GM12878 (cell line): Measurements from ENCODE around the gene DNAJC6.

ENCODE experiments used
- BRCA1 ChIP-seq: IDR thresholded peaks from 2 replicates; pipeline ENCODE4 v1.6.1; 2011; ENCODE audit warnings: low read depth, low read length, improper control_type of control experiment
- CBX5 ChIP-seq: sonication (generic); IDR thresholded peaks from 2 replicates; pipeline ENCODE4 v1.6.1; 2016; ENCODE audit warnings: low read depth, moderate library complexity, mild to moderate bottlenecking, inconsistent platforms
- CTCF ChIP-seq, 3 experiments: IDR thresholded peaks in 2 of 3; conservative IDR thresholded peaks in 1 of 3; 2 replicates each; pipeline ENCODE4 v1.5.1; 2011; ENCODE audit warnings: low read depth in 3 of 3, low read length in 3 of 3, mild to moderate bottlenecking in 3 of 3, control low read depth in 2 of 3, moderate library complexity in 2 of 3, inconsistent platforms in 1 of 3, mixed read lengths in 1 of 3; ENCODE audit not compliant: control insufficient read depth in 2 of 3, insufficient read depth in 1 of 3; ENCODE audit errors: extremely low read depth in 1 of 3
- EGR1 ChIP-seq, 2 experiments: IDR thresholded peaks; 1 replicate in 1 of 2; 2 replicates in 1 of 2; pipeline ENCODE4 v1.6.1; 2011 to 2012; ENCODE audit warnings: low read depth in 2 of 2, low read length in 2 of 2, borderline replicate concordance in 1 of 2, mild to moderate bottlenecking in 1 of 2, moderate library complexity in 1 of 2
- ELK1 ChIP-seq: IDR thresholded peaks from 2 replicates; pipeline ENCODE4 v1.6.1; 2012; ENCODE audit warnings: low read depth, low read length, improper control_type of control experiment
- EZH2 ChIP-seq: IDR thresholded peaks from 2 replicates; pipeline ENCODE4 v1.6.1; 2012; ENCODE audit warnings: low read depth, mild to moderate bottlenecking, control low read depth, inconsistent platforms, low read length, borderline replicate concordance; ENCODE audit not compliant: control insufficient read depth
- KLF5 ChIP-seq: fragments of 450-650 bp; IDR thresholded peaks from 2 replicates; pipeline ENCODE4 v1.6.1; 2014; ENCODE audit warnings: mild to moderate bottlenecking; ENCODE audit not compliant: partially characterized antibody
- MXI1 ChIP-seq: fragments of 150-350 bp; IDR thresholded peaks from 2 replicates; pipeline ENCODE4 v1.6.1; 2011; ENCODE audit warnings: low read depth, mild to moderate bottlenecking, inconsistent platforms, low read length, improper control_type of control experiment
- POLR2AphosphoS2 ChIP-seq: IDR thresholded peaks from 2 replicates; pipeline ENCODE4 v1.6.1; 2011; ENCODE audit warnings: low read depth, mild to moderate bottlenecking, low read length, improper control_type of control experiment, moderate library complexity
- TAF1 ChIP-seq: IDR thresholded peaks from 2 replicates; pipeline ENCODE4 v1.6.1; 2011; ENCODE audit warnings: mild to moderate bottlenecking, low read depth, low read length, borderline replicate concordance
- ZNF274 ChIP-seq: IDR thresholded peaks from one replicate; pipeline ENCODE4 v1.8.0; 2011; ENCODE audit not compliant: insufficient read length, insufficient read depth

GRCh38 chr1:65308781-65309303 lies 501 bp upstream of the DNAJC6 start:
- TF ChIP-seq ELK1 (no peak), BRCA1 (no peak), KLF5 (no peak), POLR2AphosphoS2 (no peak), CTCF (IDR thresholded peaks at IDR 0.05 in 2 of 3, conservative IDR thresholded peaks at IDR 0.05 in 1 of 3; ENCODE audit: control insufficient read depth in 2 of 3, extremely low read depth in 1 of 3, insufficient read depth in 1 of 3, low read depth in 3 of 3, low read length in 3 of 3) (no peak), MXI1 (no peak), TAF1 (no peak), EGR1 (IDR thresholded peaks at IDR 0.05; ENCODE audit: borderline replicate concordance in 1 of 2, low read depth in 2 of 2, low read length in 2 of 2) (no peak), EZH2 (no peak), CBX5 (no peak), ZNF274 (no peak)
